ENCODE measurements around the gene CCR5.

Gene CCR5

GRCh38 chr3:46405301-46406019 is 34.7 kb downstream of the CCR5 start:
- H3K9ac ChIP-seq (ENCODE audit: low read depth, low read length) = no peak overlapping the region
- H3K36me3 ChIP-seq (ENCODE audit: control insufficient read depth, insufficient read depth, low read length) = no peaks in the 10 kb centered on the region
- H3K27me3 ChIP-seq (ENCODE audit: control insufficient read depth, insufficient read depth, low read length) = no peaks in the 10 kb centered on the region
- no peaks in the 10 kb centered on the region for H3K9me3 ChIP-seq (ENCODE audit: control insufficient read depth, insufficient read depth, low read length)
- no peak overlapping the region for H3K4me3 ChIP-seq (ENCODE audit: low read depth, low read length)
- no peaks in the 10 kb centered on the region for H3K4me1 ChIP-seq (ENCODE audit: control insufficient read depth, insufficient read depth, low read length)

DNA sequence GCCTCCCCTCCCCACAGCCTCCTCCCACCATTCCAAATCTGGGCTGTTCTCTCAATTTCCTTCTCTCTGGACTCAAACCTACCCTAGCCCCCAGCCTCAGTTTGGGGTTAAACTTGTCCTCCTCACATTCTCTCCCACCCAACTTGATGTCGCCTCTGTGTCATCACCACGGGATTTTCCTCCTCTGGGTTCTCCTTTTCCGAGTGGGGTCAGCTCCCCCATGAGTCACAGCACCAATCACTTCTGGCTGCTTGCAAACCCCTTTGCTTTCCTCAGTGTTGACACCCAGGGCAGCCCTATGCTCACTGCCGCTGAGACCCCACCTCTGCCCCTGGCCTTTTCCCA is 35.7 kb downstream of the CCR5 start:
- H3K9me3 ChIP-seq (ENCODE audit: control insufficient read depth, insufficient read depth, low read length) = no peaks in the 10 kb centered on the region
- no peaks in the 10 kb centered on the region for H3K36me3 ChIP-seq (ENCODE audit: control insufficient read depth, insufficient read depth, low read length)
- H3K4me3 ChIP-seq (ENCODE audit: low read depth, low read length) = no peak overlapping the region
- H3K9ac ChIP-seq (ENCODE audit: low read depth, low read length) = no peak overlapping the region
- no peaks in the 10 kb centered on the region for H3K4me1 ChIP-seq (ENCODE audit: control insufficient read depth, insufficient read depth, low read length)
- no peaks in the 10 kb centered on the region for H3K27me3 ChIP-seq (ENCODE audit: control insufficient read depth, insufficient read depth, low read length)

GRCh38 chr3:46406788-46407611 is 36.3 kb downstream of the CCR5 start, which contains the start of the genes CCR5AS and CCRL2:
Gene CCR5AS, minus strand, starts transcription at chr3:46407066.
Gene CCRL2, plus strand, starts transcription at chr3:46407259. Its CDS starts 821 bp downstream, at chr3:46408080.
- Histone ChIP-seq H3K27me3 (ENCODE audit: control insufficient read depth, insufficient read depth, low read length) (no peaks in the 10 kb centered on the region), H3K36me3 (ENCODE audit: control insufficient read depth, insufficient read depth, low read length) (no peaks in the 10 kb centered on the region), H3K9ac (ENCODE audit: low read depth, low read length) (no peak within 1 kb of the TSS), H3K9me3 (ENCODE audit: control insufficient read depth, insufficient read depth, low read length) (no peaks in the 10 kb centered on the region), H3K4me1 (ENCODE audit: control insufficient read depth, insufficient read depth, low read length) (no peaks in the 10 kb centered on the region), H3K4me3 (ENCODE audit: low read depth, low read length) (no peak within 1 kb of the TSS)

DNA sequence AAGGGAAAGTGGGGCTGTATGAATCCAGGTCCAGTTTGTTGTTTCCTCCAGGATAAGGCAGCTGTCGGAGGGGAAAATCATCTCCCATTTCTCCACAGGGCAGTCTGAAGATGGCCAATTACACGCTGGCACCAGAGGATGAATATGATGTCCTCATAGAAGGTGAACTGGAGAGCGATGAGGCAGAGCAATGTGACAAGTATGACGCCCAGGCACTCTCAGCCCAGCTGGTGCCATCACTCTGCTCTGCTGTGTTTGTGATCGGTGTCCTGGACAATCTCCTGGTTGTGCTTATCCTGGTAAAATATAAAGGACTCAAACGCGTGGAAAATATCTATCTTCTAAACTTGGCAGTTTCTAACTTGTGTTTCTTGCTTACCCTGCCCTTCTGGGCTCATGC is 37.2 kb downstream of the CCR5 start:
- Histone ChIP-seq H3K9me3 (ENCODE audit: control insufficient read depth, insufficient read depth, low read length) (no peaks in the 10 kb centered on the region), H3K9ac (ENCODE audit: low read depth, low read length) (no peak overlapping the region), H3K36me3 (ENCODE audit: control insufficient read depth, insufficient read depth, low read length) (no peaks in the 10 kb centered on the region), H3K27me3 (ENCODE audit: control insufficient read depth, insufficient read depth, low read length) (no peaks in the 10 kb centered on the region), H3K4me3 (ENCODE audit: low read depth, low read length) (no peak overlapping the region), H3K4me1 (ENCODE audit: control insufficient read depth, insufficient read depth, low read length) (no peaks in the 10 kb centered on the region)

DNA sequence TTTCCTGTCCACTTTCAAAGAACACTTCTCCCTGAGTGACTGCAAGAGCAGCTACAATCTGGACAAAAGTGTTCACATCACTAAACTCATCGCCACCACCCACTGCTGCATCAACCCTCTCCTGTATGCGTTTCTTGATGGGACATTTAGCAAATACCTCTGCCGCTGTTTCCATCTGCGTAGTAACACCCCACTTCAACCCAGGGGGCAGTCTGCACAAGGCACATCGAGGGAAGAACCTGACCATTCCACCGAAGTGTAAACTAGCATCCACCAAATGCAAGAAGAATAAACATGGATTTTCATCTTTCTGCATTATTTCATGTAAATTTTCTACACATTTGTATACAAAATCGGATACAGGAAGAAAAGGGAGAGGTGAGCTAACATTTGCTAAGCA is 38.1 kb downstream of the CCR5 start:
- no peaks in the 10 kb centered on the region for H3K4me1 ChIP-seq (ENCODE audit: control insufficient read depth, insufficient read depth, low read length)

DNA sequence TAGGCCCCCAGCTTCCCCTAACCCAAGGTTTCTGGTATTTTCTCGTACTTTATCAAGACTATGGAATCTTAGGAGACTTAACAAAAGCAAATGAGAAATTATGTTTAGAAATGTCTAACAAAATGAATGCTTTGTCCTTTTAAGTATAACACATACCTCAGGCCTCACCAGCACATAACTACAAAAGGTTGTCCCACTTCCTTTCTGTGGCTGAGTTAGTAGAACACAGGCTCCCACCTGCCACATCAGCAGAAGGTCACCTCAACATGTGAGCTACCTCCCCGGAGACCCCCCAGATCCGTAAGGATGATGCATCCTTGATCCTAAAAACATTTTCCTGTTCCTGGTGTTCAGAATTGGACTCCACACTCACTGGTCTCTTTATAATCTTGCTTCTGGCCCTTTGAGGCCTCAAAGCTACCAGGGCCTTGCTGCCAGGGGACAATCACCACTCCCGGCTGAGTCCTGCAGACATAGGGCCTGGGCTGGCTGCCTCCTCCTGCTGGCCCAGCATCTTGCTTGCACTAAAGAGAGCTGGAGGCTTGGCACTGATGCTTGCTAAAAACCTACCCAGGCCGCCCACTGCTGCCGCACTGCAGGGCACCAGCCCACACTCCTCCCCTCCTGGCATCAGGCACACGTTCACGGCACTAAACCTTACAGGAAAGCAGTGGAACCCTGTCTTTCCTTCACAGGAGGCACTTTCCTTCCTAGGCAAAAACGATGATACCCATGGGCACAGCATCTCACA is 39.2 kb downstream of the CCR5 start:
- H3K4me1 ChIP-seq (ENCODE audit: control insufficient read depth, insufficient read depth, low read length) = no peaks in the 10 kb centered on the region
- no peaks in the 10 kb centered on the region for H3K36me3 ChIP-seq (ENCODE audit: control insufficient read depth, insufficient read depth, low read length)
- no peaks in the 10 kb centered on the region for H3K27me3 ChIP-seq (ENCODE audit: control insufficient read depth, insufficient read depth, low read length)
- H3K4me3 ChIP-seq (ENCODE audit: low read depth, low read length) = no peak overlapping the region
- no peak overlapping the region for H3K9ac ChIP-seq (ENCODE audit: low read depth, low read length)
- H3K9me3 ChIP-seq (ENCODE audit: control insufficient read depth, insufficient read depth, low read length) = no peaks in the 10 kb centered on the region

More for the DNA sequence above, 38.1 kb downstream of the CCR5 start:
- Histone ChIP-seq H3K27me3 (ENCODE audit: control insufficient read depth, insufficient read depth, low read length) (no peaks in the 10 kb centered on the region), H3K4me3 (ENCODE audit: low read depth, low read length) (no peak overlapping the region), H3K9ac (ENCODE audit: low read depth, low read length) (no peak overlapping the region), H3K9me3 (ENCODE audit: control insufficient read depth, insufficient read depth, low read length) (no peaks in the 10 kb centered on the region), H3K36me3 (ENCODE audit: control insufficient read depth, insufficient read depth, low read length) (no peaks in the 10 kb centered on the region)

GRCh38 chr3:46410669-46411068 is 39.9 kb downstream of the CCR5 start:
- H3K9ac ChIP-seq (ENCODE audit: low read depth, low read length) = no peak overlapping the region
- H3K27me3 ChIP-seq (ENCODE audit: control insufficient read depth, insufficient read depth, low read length) = no peaks in the 10 kb centered on the region
- no peak overlapping the region for H3K4me3 ChIP-seq (ENCODE audit: low read depth, low read length)
- no peaks in the 10 kb centered on the region for H3K36me3 ChIP-seq (ENCODE audit: control insufficient read depth, insufficient read depth, low read length)
- no peaks in the 10 kb centered on the region for H3K4me1 ChIP-seq (ENCODE audit: control insufficient read depth, insufficient read depth, low read length)
- H3K9me3 ChIP-seq (ENCODE audit: control insufficient read depth, insufficient read depth, low read length) = no peaks in the 10 kb centered on the region

DNA sequence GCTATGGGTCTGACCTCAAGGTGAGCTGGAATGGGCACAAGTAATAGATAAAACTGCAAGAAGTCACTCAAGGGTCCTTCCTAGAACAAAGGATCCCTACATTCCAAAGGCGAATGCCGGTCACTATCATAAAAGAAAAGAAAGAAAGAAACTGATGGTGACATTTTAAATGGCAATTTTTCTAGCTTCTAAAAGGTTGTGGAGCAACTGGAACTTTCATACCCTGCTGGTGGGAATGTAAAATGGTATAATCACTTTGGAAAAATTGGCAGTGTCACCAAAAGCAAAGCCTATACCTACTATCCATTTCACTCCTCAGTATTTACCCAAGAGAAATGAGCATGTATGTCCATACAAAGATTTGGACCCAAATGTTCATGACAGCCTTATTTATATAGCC is 40.5 kb downstream of the CCR5 start:
- H3K4me1 ChIP-seq (ENCODE audit: control insufficient read depth, insufficient read depth, low read length) = no peaks in the 10 kb centered on the region
- no peaks in the 10 kb centered on the region for H3K27me3 ChIP-seq (ENCODE audit: control insufficient read depth, insufficient read depth, low read length)
- no peak overlapping the region for H3K9ac ChIP-seq (ENCODE audit: low read depth, low read length)
- H3K4me3 ChIP-seq (ENCODE audit: low read depth, low read length) = no peak overlapping the region
- H3K9me3 ChIP-seq (ENCODE audit: control insufficient read depth, insufficient read depth, low read length) = no peaks in the 10 kb centered on the region
- no peaks in the 10 kb centered on the region for H3K36me3 ChIP-seq (ENCODE audit: control insufficient read depth, insufficient read depth, low read length)

DNA sequence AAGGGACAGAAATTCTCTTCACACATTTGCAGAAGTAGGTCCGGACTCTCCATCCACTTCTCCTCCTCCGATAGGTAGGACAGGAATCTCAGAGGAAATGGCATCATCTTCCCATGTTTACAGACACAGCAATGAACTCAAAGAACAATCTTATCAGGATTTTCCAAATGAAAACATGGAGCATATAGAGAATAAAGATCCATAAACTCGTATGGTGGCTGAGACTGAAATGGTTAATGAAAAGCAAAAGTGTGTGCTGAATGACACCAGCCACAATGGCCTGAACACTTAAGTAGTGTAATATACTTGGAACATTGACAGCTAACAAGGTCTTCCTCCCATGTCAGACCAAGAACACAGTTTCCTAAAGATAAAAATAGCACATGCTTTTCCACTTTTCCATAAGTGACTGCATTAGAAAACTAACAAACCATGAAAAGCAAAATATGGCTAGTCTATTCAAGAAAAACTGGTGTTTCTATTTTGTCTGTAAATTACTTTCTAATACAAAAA is 42.1 kb downstream of the CCR5 start:
- Histone ChIP-seq H3K4me1 (ENCODE audit: control insufficient read depth, insufficient read depth, low read length) (peaks cover 3% of the 10 kb centered on the region), H3K27me3 (ENCODE audit: control insufficient read depth, insufficient read depth, low read length) (no peaks in the 10 kb centered on the region), H3K9me3 (ENCODE audit: control insufficient read depth, insufficient read depth, low read length) (no peaks in the 10 kb centered on the region), H3K36me3 (ENCODE audit: control insufficient read depth, insufficient read depth, low read length) (no peaks in the 10 kb centered on the region), H3K4me3 (ENCODE audit: low read depth, low read length) (no peak overlapping the region), H3K9ac (ENCODE audit: low read depth, low read length) (no peak overlapping the region)

GRCh38 chr3:46413951-46414350 is 43.2 kb downstream of the CCR5 start:
- Histone ChIP-seq H3K9me3 (ENCODE audit: control insufficient read depth, insufficient read depth, low read length) (no peaks in the 10 kb centered on the region), H3K9ac (ENCODE audit: low read depth, low read length) (no peak overlapping the region), H3K27me3 (ENCODE audit: control insufficient read depth, insufficient read depth, low read length) (no peaks in the 10 kb centered on the region), H3K4me1 (ENCODE audit: control insufficient read depth, insufficient read depth, low read length) (peaks cover 4% of the 10 kb centered on the region), H3K36me3 (ENCODE audit: control insufficient read depth, insufficient read depth, low read length) (no peaks in the 10 kb centered on the region), H3K4me3 (ENCODE audit: low read depth, low read length) (no peak overlapping the region)

GRCh38 chr3:46414739-46415138 is 44.0 kb downstream of the CCR5 start:
- Histone ChIP-seq H3K9ac (ENCODE audit: low read depth, low read length) (no peak overlapping the region), H3K4me1 (ENCODE audit: control insufficient read depth, insufficient read depth, low read length) (peaks cover 5% of the 10 kb centered on the region), H3K36me3 (ENCODE audit: control insufficient read depth, insufficient read depth, low read length) (no peaks in the 10 kb centered on the region), H3K9me3 (ENCODE audit: control insufficient read depth, insufficient read depth, low read length) (no peaks in the 10 kb centered on the region), H3K27me3 (ENCODE audit: control insufficient read depth, insufficient read depth, low read length) (no peaks in the 10 kb centered on the region), H3K4me3 (ENCODE audit: low read depth, low read length) (no peak overlapping the region)
